GM18505 (cell line): Measurements from ENCODE around the gene RHBDF1.
"Not testable (repeated sequence)": the region's sequence is repeated elsewhere in the genome, so short reads cannot be mapped to it uniquely, and the experiment has no call there.

Experiments used
- ATAC-seq: cut with Tn5 transposase; IDR thresholded peaks from one replicate; pipeline ENCODE4 v1.9.1; 2021; ENCODE audit not compliant: unreplicated experiment
- POLR2A ChIP-seq: IDR thresholded peaks from 4 replicates; pipeline ENCODE4 v1.6.1; 2011; ENCODE audit warnings: borderline replicate concordance; ENCODE audit not compliant: insufficient read depth, insufficient read length; ENCODE audit errors: extremely low read depth

The RHBDF1 gene

GRCh38 chr16:35678-36305 is 36.6 kb downstream of the RHBDF1 start:
- no peak for ATAC-seq
- no peak for TF ChIP-seq POLR2A

GRCh38 chr16:35011-35677 is 37.3 kb downstream of the RHBDF1 start:
- no peak for ATAC-seq
- TF ChIP-seq POLR2A, result no peak

- no peak for TF ChIP-seq POLR2A
- no peak for ATAC-seq
These were observed 37.8 kb downstream of the RHBDF1 start for GRCh38 chr16:34648-34987.

GRCh38 chr16:33877-34647 is 38.4 kb downstream of the RHBDF1 start:
- TF ChIP-seq POLR2A, result no peak
- no peak for ATAC-seq

GRCh38 chr16:33154-33876 is 39.1 kb downstream of the RHBDF1 start:
- ATAC-seq, result not testable (repeated sequence)

GRCh38 chr16:30627-31026 is 41.8 kb downstream of the RHBDF1 start:
- not testable (repeated sequence) for ATAC-seq

- peak; percentile 47 for ATAC-seq
These were observed 46.5 kb downstream of the RHBDF1 start for GRCh38 chr16:25926-26348.

- ATAC-seq, result not testable (repeated sequence)
These were observed 48.3 kb downstream of the RHBDF1 start for GRCh38 chr16:24151-24550.

GRCh38 chr16:20886-21285 is 51.5 kb downstream of the RHBDF1 start:
- ATAC-seq, result not testable (repeated sequence)

- ATAC-seq, result not testable (repeated sequence)
These were observed 55.2 kb downstream of the RHBDF1 start for GRCh38 chr16:17062-17765.

GRCh38 chr16:10772-11171 is 61.7 kb downstream of the RHBDF1 start:
- not testable (repeated sequence) for ATAC-seq

- no peak for ATAC-seq
These were observed 62.3 kb downstream of the RHBDF1 start for GRCh38 chr16:9903-10665.

More at GRCh38 chr16:9903-10665, 62.3 kb downstream of the RHBDF1 start:
- no peak for TF ChIP-seq POLR2A
